Activated T-cell treated with anti-CD3 and anti-CD28 coated beads, Interleukin-2, amount 50 U/mL, for 72 hours (primary cell): ENCODE data around the gene GRK1. TPM values are rescaled to one million over a fixed set of nuclear protein-coding genes. Genes with fewer than 3 reads are reported as not detected.

Experiments used
- ATAC-seq, 2 donors: fragments of 150-1000 bp; cut with Tn5 transposase; replicated peaks in 1 of 2; 2 replicates each; pipeline ENCODE4 v1.10.0; 2021; ENCODE audit warnings: moderate library complexity in 2 of 2, mild to moderate bottlenecking in 1 of 2
- DNase-seq, 2 donors: peaks; one replicate each; pipeline ENCODE4 v3.0.0; 2021 to 2022; ENCODE audit warnings: mixed read lengths in 1 of 2
- H3K27ac Mint-ChIP-seq: one replicate; pipeline ENCODE4 v1.8.0; 2022; ENCODE audit warnings: mild to moderate bottlenecking, moderate library complexity, mixed read lengths
- H3K27me3 Mint-ChIP-seq: one replicate; pipeline ENCODE4 v1.8.0; 2022; ENCODE audit warnings: low read depth, mixed read lengths
- H3K36me3 Mint-ChIP-seq, 2 donors: one replicate each; pipeline ENCODE4 v1.8.0; 2022; ENCODE audit warnings: mixed read lengths in 2 of 2, mild to moderate bottlenecking in 1 of 2; ENCODE audit not compliant: insufficient read depth in 2 of 2
- H3K4me1 Mint-ChIP-seq: one replicate; pipeline ENCODE4 v1.8.0; 2022; ENCODE audit warnings: low read depth, mixed read lengths
- H3K4me3 Mint-ChIP-seq, 2 donors: one replicate each; pipeline ENCODE4 v1.8.0; 2022; ENCODE audit warnings: mild to moderate bottlenecking in 2 of 2, mixed read lengths in 2 of 2, moderate library complexity in 2 of 2
- H3K9me3 Mint-ChIP-seq, 2 donors: one replicate each; pipeline ENCODE4 v1.8.0; 2022; ENCODE audit warnings: mixed read lengths in 2 of 2
- total RNA-seq, 2 donors: library from RNA; stranded (reverse); gene quantifications; one replicate each; pipeline ENCODE4 v1.2.3, GENCODE V29; 2022

The GRK1 gene
- total RNA-seq, 2 donors from 2014 or later = 0.22 TPM; not detected in 1

GRCh38 chr13:113762538-113762937 lies 95.5 kb downstream of the GRK1 start:
- Mint-ChIP-seq H3K4me1 (peaks cover 8% of the 10 kb centered on the region), H3K27me3 (peaks cover 51% of the 10 kb centered on the region), H3K9me3 (no peaks in the 10 kb centered on the region), H3K4me3 (no peak overlapping the region), H3K36me3 (peaks cover 0 to 4% of the 10 kb centered on the region in 2 donors), H3K27ac (no peak overlapping the region)
- DNase-seq (no peak), ATAC-seq (no peak)

- no peak for DNase-seq
- peaks cover 8% of the 10 kb centered on the region for H3K4me1 Mint-ChIP-seq
- H3K27me3 Mint-ChIP-seq = peaks cover 44% of the 10 kb centered on the region
- peaks cover 0 to 4% of the 10 kb centered on the region in 2 donors for H3K36me3 Mint-ChIP-seq
- no peak overlapping the region for H3K27ac Mint-ChIP-seq
- no peaks in the 10 kb centered on the region for H3K9me3 Mint-ChIP-seq
- no peak overlapping the region for H3K4me3 Mint-ChIP-seq
- ATAC-seq = no peak
Observed at GRCh38 chr13:113763254-113763653, 96.2 kb downstream of the GRK1 start.

GRCh38 chr13:113763961-113764792 lies 97.2 kb downstream of the GRK1 start:
- peaks cover 8% of the 10 kb centered on the region for H3K4me1 Mint-ChIP-seq
- peaks cover 0 to 4% of the 10 kb centered on the region in 2 donors for H3K36me3 Mint-ChIP-seq
- ATAC-seq (no peak), DNase-seq (no peak)
- no peak overlapping the region for H3K4me3 Mint-ChIP-seq
- no peak overlapping the region for H3K27ac Mint-ChIP-seq
- no peaks in the 10 kb centered on the region for H3K9me3 Mint-ChIP-seq
- peaks cover 40% of the 10 kb centered on the region for H3K27me3 Mint-ChIP-seq

GRCh38 chr13:113764793-113765563 lies 98.0 kb downstream of the GRK1 start:
- DNase-seq = no peak
- Mint-ChIP-seq H3K27ac (no peak overlapping the region), H3K9me3 (no peaks in the 10 kb centered on the region), H3K4me1 (no peaks in the 10 kb centered on the region), H3K36me3 (no peaks in the 10 kb centered on the region), H3K4me3 (no peak overlapping the region), H3K27me3 (peaks cover 32% of the 10 kb centered on the region)
- no peak for ATAC-seq

GRCh38 chr13:113765564-113765910 lies 98.5 kb downstream of the GRK1 start:
- H3K4me3 Mint-ChIP-seq = no peak overlapping the region
- H3K9me3 Mint-ChIP-seq = no peaks in the 10 kb centered on the region
- no peaks in the 10 kb centered on the region for H3K36me3 Mint-ChIP-seq
- ATAC-seq = no peak
- no peak overlapping the region for H3K27ac Mint-ChIP-seq
- no peaks in the 10 kb centered on the region for H3K4me1 Mint-ChIP-seq
- peaks cover 26% of the 10 kb centered on the region for H3K27me3 Mint-ChIP-seq
- no peak for DNase-seq

- H3K9me3 Mint-ChIP-seq = no peaks in the 10 kb centered on the region
- H3K36me3 Mint-ChIP-seq = no peaks in the 10 kb centered on the region
- H3K27ac Mint-ChIP-seq = no peak overlapping the region
- no peak overlapping the region for H3K4me3 Mint-ChIP-seq
- peaks cover 19% of the 10 kb centered on the region for H3K27me3 Mint-ChIP-seq
- ATAC-seq (no peak), DNase-seq (no peak)
- no peaks in the 10 kb centered on the region for H3K4me1 Mint-ChIP-seq
Observed at GRCh38 chr13:113766035-113766800, 99.2 kb downstream of the GRK1 start.

- no peak overlapping the region for H3K27ac Mint-ChIP-seq
- H3K9me3 Mint-ChIP-seq = peaks cover 2 to 3% of the 10 kb centered on the region in 2 donors
- H3K27me3 Mint-ChIP-seq = peaks cover 8% of the 10 kb centered on the region
- ATAC-seq = no peak
- H3K4me1 Mint-ChIP-seq = peaks cover 7% of the 10 kb centered on the region
- peaks cover 0 to 2% of the 10 kb centered on the region in 2 donors for H3K36me3 Mint-ChIP-seq
- no peak overlapping the region for H3K4me3 Mint-ChIP-seq
- DNase-seq = no peak
Observed at GRCh38 chr13:113767366-113767765, 100.3 kb downstream of the GRK1 start.

GRCh38 chr13:113768018-113768905 lies 101.2 kb downstream of the GRK1 start:
- no peak overlapping the region for H3K27ac Mint-ChIP-seq
- ATAC-seq = no peak

GRCh38 chr13:113769106-113769505 lies 102.1 kb downstream of the GRK1 start:
- peaks cover 2 to 5% of the 10 kb centered on the region in 2 donors for H3K9me3 Mint-ChIP-seq
- no peaks in the 10 kb centered on the region for H3K27me3 Mint-ChIP-seq
- no peak overlapping the region for H3K4me3 Mint-ChIP-seq
- peaks cover 0 to 2% of the 10 kb centered on the region in 2 donors for H3K36me3 Mint-ChIP-seq
- no peak for DNase-seq
- peaks cover 17% of the 10 kb centered on the region for H3K4me1 Mint-ChIP-seq
- no peak for ATAC-seq
- no peak overlapping the region for H3K27ac Mint-ChIP-seq

More at GRCh38 chr13:113768018-113768905, 101.2 kb downstream of the GRK1 start:
- H3K9me3 Mint-ChIP-seq = peaks cover 2 to 5% of the 10 kb centered on the region in 2 donors
- peaks cover 0 to 2% of the 10 kb centered on the region in 2 donors for H3K36me3 Mint-ChIP-seq
- peaks cover 14% of the 10 kb centered on the region for H3K4me1 Mint-ChIP-seq
- no peak for DNase-seq
- peaks cover 5% of the 10 kb centered on the region for H3K27me3 Mint-ChIP-seq
- no peak overlapping the region for H3K4me3 Mint-ChIP-seq

GRCh38 chr13:113769881-113770280 lies 102.9 kb downstream of the GRK1 start:
- Mint-ChIP-seq H3K4me1 (peaks cover 17% of the 10 kb centered on the region), H3K9me3 (peaks cover 2 to 5% of the 10 kb centered on the region in 2 donors), H3K27ac (no peak overlapping the region), H3K36me3 (peaks cover 0 to 2% of the 10 kb centered on the region in 2 donors), H3K27me3 (no peaks in the 10 kb centered on the region), H3K4me3 (no peak overlapping the region)
- DNase-seq (no peak), ATAC-seq (no peak)

GRCh38 chr13:113770441-113770840 lies 103.4 kb downstream of the GRK1 start:
- Mint-ChIP-seq H3K27ac (no peak overlapping the region), H3K4me3 (no peak overlapping the region), H3K9me3 (peaks cover 2 to 5% of the 10 kb centered on the region in 2 donors), H3K27me3 (no peaks in the 10 kb centered on the region), H3K4me1 (peaks cover 17% of the 10 kb centered on the region), H3K36me3 (peaks cover 0 to 2% of the 10 kb centered on the region in 2 donors)
- DNase-seq (no peak), ATAC-seq (no peak)

GRCh38 chr13:113770937-113771336 lies 103.9 kb downstream of the GRK1 start:
- Mint-ChIP-seq H3K4me3 (no peak overlapping the region), H3K27me3 (no peaks in the 10 kb centered on the region)

More at GRCh38 chr13:113770937-113771336, 103.9 kb downstream of the GRK1 start:
- Mint-ChIP-seq H3K9me3 (peaks cover 2 to 5% of the 10 kb centered on the region in 2 donors), H3K36me3 (peaks cover 0 to 2% of the 10 kb centered on the region in 2 donors), H3K4me1 (peaks cover 17% of the 10 kb centered on the region), H3K27ac (no peak overlapping the region)
- DNase-seq = no peak
- ATAC-seq = no peak
